HepG2 (cell line): ENCODE measurements around the gene SH3GLB2. TPM values are rescaled to one million over a fixed set of nuclear protein-coding genes. Genes with fewer than 3 reads are reported as not detected.

Experiments used
- AGO2 ChIP-seq: fragments of 200-400 bp; formaldehyde crosslinking; optimal IDR thresholded peaks from 2 replicates; pipeline ENCODE3; 2017; ENCODE audit warnings: mild to moderate bottlenecking, low read depth, low read length, moderate library complexity
- CAMTA2 ChIP-seq: sonication (generic); formaldehyde crosslinking; IDR thresholded peaks from 2 replicates; pipeline ENCODE4 v1.4.0; 2020; ENCODE audit warnings: mild to moderate bottlenecking, missing genetic modification reagents, borderline replicate concordance
- DMTF1 ChIP-seq: sonication (generic); formaldehyde crosslinking; IDR thresholded peaks from 2 replicates; pipeline ENCODE4 v1.4.0; 2020; ENCODE audit warnings: mild to moderate bottlenecking, missing genetic modification reagents
- FOSL2 ChIP-seq: sonication (generic); formaldehyde crosslinking; IDR thresholded peaks from 2 replicates; pipeline ENCODE4 v1.4.0; 2020; ENCODE audit warnings: missing genetic modification reagents
- KDM1A ChIP-seq: IDR thresholded peaks from 2 replicates; pipeline ENCODE4 v1.6.1; 2016; ENCODE audit warnings: missing compliant biosample characterization
- PPARG ChIP-seq: conservative IDR thresholded peaks from 2 replicates; pipeline ENCODE4 v1.6.1; 2016; ENCODE audit warnings: missing biosample characterization, missing genetic modification reagents
- SPEN ChIP-seq: sonication (generic); formaldehyde crosslinking; IDR thresholded peaks from 2 replicates; pipeline ENCODE4 v1.5.1; 2020; ENCODE audit warnings: low read depth, mild to moderate bottlenecking, missing genetic modification reagents
- THRA ChIP-seq: sonication (generic); formaldehyde crosslinking; IDR thresholded peaks from 2 replicates; pipeline ENCODE4 v1.4.0; 2020; ENCODE audit warnings: missing genetic modification reagents, borderline replicate concordance
- ZBTB37 ChIP-seq: sonication (generic); formaldehyde crosslinking; IDR thresholded peaks from 2 replicates; pipeline ENCODE4 v1.4.0; 2020; ENCODE audit warnings: mild to moderate bottlenecking, missing genetic modification reagents
- ZNF792 ChIP-seq: IDR thresholded peaks from 2 replicates; pipeline ENCODE4 v1.6.1; 2016
- ZSCAN21 ChIP-seq: sonication (generic); formaldehyde crosslinking; IDR thresholded peaks from 2 replicates; pipeline ENCODE4 v1.8.0; 2022; ENCODE audit warnings: mild to moderate bottlenecking, missing genetic modification reagents, moderate library complexity, borderline replicate concordance
- polyA plus RNA-seq, 8 experiments: library from polyadenylated mRNA; depleted of rRNA in 3 of 8; stranded (reverse) in 7 of 8; unstranded in 1 of 8; fragments of >200 nt; fragmentation: Illumina TruSeq in 4 of 8; extraction: Trizol in 4 of 8; gene quantifications; 2 replicates each; pipeline versions ENCODE4 v1.2.1 to v1.2.3, GENCODE V29; 2011 to 2016; ENCODE audit warnings: low read depth in 4 of 8, missing spikeins in 1 of 8, mixed read lengths in 1 of 8; ENCODE audit not compliant: insufficient read depth in 1 of 8
- total RNA-seq, 5 experiments: library from RNA; depleted of rRNA; stranded (reverse); fragments of >200 nt; fragmentation: Illumina TruSeq; extraction: Trizol; gene quantifications; 2 replicates each; pipeline ENCODE4 v1.2.3, GENCODE V29; 2016; ENCODE audit warnings: low read depth in 1 of 5

The SH3GLB2 gene
- total and polyA plus RNA-seq, 2 of the 13 experiments (the other 11 are each of a cell fraction or from before 2014, with no cell fraction given), result 24.0 to 40.6 TPM

- TF ChIP-seq AGO2, result peak; percentile 6
- TF ChIP-seq KDM1A (CRISPR knock-in tag), result no peak
- 0 out of 2 replicates have a peak, but pooled peaks have one; percentile 57 for TF ChIP-seq CAMTA2 (CRISPR knock-in tag)
- peak; percentile 54; the same call in 1 of the 2 replicates for TF ChIP-seq PPARG
- TF ChIP-seq FOSL2, result peak; percentile 81
- TF ChIP-seq DMTF1 (CRISPR knock-in tag), result no peak
- no peak for TF ChIP-seq ZBTB37 (CRISPR knock-in tag)
- TF ChIP-seq ZNF792 (CRISPR knock-in tag), result no peak
- peak; percentile 39; the same call in 1 of the 2 replicates for TF ChIP-seq ZSCAN21 (CRISPR knock-in tag)
- TF ChIP-seq SPEN (CRISPR knock-in tag), result 0 out of 2 replicates have a peak, but pooled peaks have one; percentile 21
- TF ChIP-seq THRA (CRISPR knock-in tag), result no peak
Observed at GRCh38 chr9:129058965-129059795, 31.0 kb upstream of the SH3GLB2 start (continued).
